Measurements from ENCODE around the gene CLASP2. TPM values are rescaled to one million over a fixed set of nuclear protein-coding genes. Genes with fewer than 3 reads are reported as not detected.
A peak's percentile ranks its signal among the peaks of the same experiment; 100 is the strongest.

CLASP2 gene
- total RNA-seq, 2 experiments from 2014 or later, result 63.4 to 73.1 TPM

GRCh38 chr3:33751336-33751735 is 33.3 kb upstream of the CLASP2 start:
- ChIA-PET CTCF (interaction anchor here (0.6 kb wide), 1 partner anchor 35 kb away, joined by 3 read pairs; no protein-coding TSS in a partner anchor), POLR2A (no interaction called here)
- TF ChIP-seq CTCF (IDR thresholded peaks at IDR 0.05), result no peak
- peaks cover 3% of the 10 kb centered on the region for H3K27me3 Mint-ChIP-seq
- intact Hi-C loops (cut with DNase I, micrococcal nuclease), result no loop called here
- DNase-seq (no peak), ATAC-seq (ENCODE audit: poor library complexity) (no peak)
- Histone ChIP-seq H3K36me3 (ENCODE audit: insufficient read depth, low read length) (no peaks in the 10 kb centered on the region), H3K27ac (ENCODE audit: low read depth in 1 of 2, low read length in 2 of 2) (no peak overlapping the region), H3K4me3 (ENCODE audit: low read length) (no peak overlapping the region), H3K4me1 (ENCODE audit: insufficient read depth, low read length) (no peaks in the 10 kb centered on the region), H3K27me3 (ENCODE audit: control insufficient read depth in 1 of 2, insufficient read depth in 2 of 2, low read length in 2 of 2) (peaks cover 0 to 2% of the 10 kb centered on the region in 2 experiments), H3K9me3 (ENCODE audit: control insufficient read depth in 1 of 2, insufficient read depth in 1 of 2, low read length in 2 of 2) (peaks cover 8 to 10% of the 10 kb centered on the region in 2 experiments)
- H3K4me3 Mint-ChIP-seq, result no peak overlapping the region
- H3K4me1 Mint-ChIP-seq (ENCODE audit: low read depth), result no peaks in the 10 kb centered on the region
- H3K9me3 Mint-ChIP-seq, result peaks cover 6% of the 10 kb centered on the region
- H3K36me3 Mint-ChIP-seq (ENCODE audit: low read depth), result no peaks in the 10 kb centered on the region
- H3K27ac Mint-ChIP-seq, result no peak overlapping the region

DNA sequence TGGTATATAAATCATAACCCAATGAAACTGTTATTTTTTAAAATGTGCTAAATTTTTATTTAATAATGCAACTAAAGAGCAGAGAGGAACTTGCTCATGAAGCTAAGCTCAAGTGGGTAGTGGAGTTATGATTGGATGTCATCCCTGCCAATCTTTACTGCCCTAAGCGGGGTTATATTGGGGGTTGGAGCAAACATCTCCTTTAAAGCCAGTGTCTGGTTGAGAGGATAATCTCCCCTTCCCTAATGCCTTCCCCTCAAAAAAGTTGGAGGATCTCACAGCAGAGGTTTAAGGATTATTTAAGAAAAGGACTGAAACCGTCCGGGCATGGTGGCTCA is 32.1 kb upstream of the CLASP2 start:
- intact Hi-C loops (cut with DNase I, micrococcal nuclease), result no loop called here
- no peaks in the 10 kb centered on the region for H3K4me1 ChIP-seq (ENCODE audit: insufficient read depth, low read length)

GRCh38 chr3:33749546-33750210 is 31.6 kb upstream of the CLASP2 start:
- H3K4me3 Mint-ChIP-seq, result no peak overlapping the region
- no peaks in the 10 kb centered on the region for H3K4me1 Mint-ChIP-seq (ENCODE audit: low read depth)
- Histone ChIP-seq H3K4me1 (ENCODE audit: insufficient read depth, low read length) (no peaks in the 10 kb centered on the region), H3K27ac (ENCODE audit: low read depth in 1 of 2, low read length in 2 of 2) (no peak overlapping the region), H3K4me3 (ENCODE audit: low read length) (no peak overlapping the region), H3K9me3 (ENCODE audit: control insufficient read depth in 1 of 2, insufficient read depth in 1 of 2, low read length in 2 of 2) (peaks cover 7% of the 10 kb centered on the region in 2 experiments), H3K27me3 (ENCODE audit: control insufficient read depth in 1 of 2, insufficient read depth in 2 of 2, low read length in 2 of 2) (peaks cover 0 to 2% of the 10 kb centered on the region in 2 experiments), H3K36me3 (ENCODE audit: insufficient read depth, low read length) (no peaks in the 10 kb centered on the region)
- no peak overlapping the region for H3K27ac Mint-ChIP-seq
- H3K27me3 Mint-ChIP-seq, result peaks cover 3% of the 10 kb centered on the region
- no peak for ATAC-seq (ENCODE audit: poor library complexity)
- H3K36me3 Mint-ChIP-seq (ENCODE audit: low read depth), result no peaks in the 10 kb centered on the region
- POLR2A ChIA-PET, result no interaction called here
- CTCF ChIA-PET, result interaction anchor here (2.2 kb wide), 1 partner anchor 11 kb away, joined by 4 read pairs; no protein-coding TSS in a partner anchor
- TF ChIP-seq CTCF (IDR thresholded peaks at IDR 0.05), result no peak
- H3K9me3 Mint-ChIP-seq, result peaks cover 3% of the 10 kb centered on the region
- DNase-seq, result peak in 2 of 14 experiments; percentile 10 to 12
- intact Hi-C loops (cut with DNase I, micrococcal nuclease), result no loop called here

More for the DNA sequence above, 32.1 kb upstream of the CLASP2 start:
- Histone ChIP-seq H3K27me3 (ENCODE audit: control insufficient read depth in 1 of 2, insufficient read depth in 2 of 2, low read length in 2 of 2) (peaks cover 0 to 2% of the 10 kb centered on the region in 2 experiments), H3K27ac (ENCODE audit: low read depth in 1 of 2, low read length in 2 of 2) (no peak overlapping the region), H3K36me3 (ENCODE audit: insufficient read depth, low read length) (no peaks in the 10 kb centered on the region), H3K4me3 (ENCODE audit: low read length) (no peak overlapping the region), H3K9me3 (ENCODE audit: control insufficient read depth in 1 of 2, insufficient read depth in 1 of 2, low read length in 2 of 2) (peaks cover 8 to 10% of the 10 kb centered on the region in 2 experiments)
- DNase-seq (no peak), ATAC-seq (ENCODE audit: poor library complexity) (no peak)
- H3K36me3 Mint-ChIP-seq (ENCODE audit: low read depth), result no peaks in the 10 kb centered on the region
- ChIA-PET POLR2A (no interaction called here), CTCF (interaction anchor here (0.7 kb wide), 1 partner anchor 51 kb away, joined by 3 read pairs; no protein-coding TSS in a partner anchor)
- TF ChIP-seq CTCF (IDR thresholded peaks at IDR 0.05), result no peak
- no peak overlapping the region for H3K27ac Mint-ChIP-seq
- H3K4me3 Mint-ChIP-seq, result no peak overlapping the region
- no peaks in the 10 kb centered on the region for H3K4me1 Mint-ChIP-seq (ENCODE audit: low read depth)
- peaks cover 3% of the 10 kb centered on the region for H3K27me3 Mint-ChIP-seq
- H3K9me3 Mint-ChIP-seq, result peaks cover 6% of the 10 kb centered on the region

All from CD4-positive, alpha-beta T cell (primary cell).